HUES64 (cell line): Measurements from ENCODE around the gene CAMK1D.
"Not testable (repeated sequence)": the region's sequence is repeated elsewhere in the genome, so short reads cannot be mapped to it uniquely, and the experiment has no call there.

Source experiments
- H3K27ac ChIP-seq: 2 replicates; pipeline ENCODE4 v1.7.0; 2013; ENCODE audit warnings: low read depth, low read length, inconsistent platforms
- H3K27me3 ChIP-seq: 2 replicates; pipeline ENCODE4 v1.6.1; 2013; ENCODE audit warnings: mild to moderate bottlenecking, low read length; ENCODE audit not compliant: insufficient read depth
- H3K36me3 ChIP-seq: 2 replicates; pipeline ENCODE4 v1.6.1; 2013; ENCODE audit warnings: mild to moderate bottlenecking, low read length; ENCODE audit not compliant: insufficient read depth
- H3K4me1 ChIP-seq: 2 replicates; pipeline ENCODE4 v1.6.1; 2013; ENCODE audit warnings: mild to moderate bottlenecking, low read length, moderate library complexity; ENCODE audit not compliant: insufficient read depth
- H3K4me3 ChIP-seq: 2 replicates; pipeline ENCODE4 v1.5.1; 2013; ENCODE audit warnings: mild to moderate bottlenecking, low read length, moderate library complexity
- H3K9ac ChIP-seq: 2 replicates; pipeline ENCODE4 v1.6.1; 2013; ENCODE audit warnings: mild to moderate bottlenecking, low read depth, low read length
- H3K9me3 ChIP-seq: 2 replicates; pipeline ENCODE4 v1.6.1; 2013; ENCODE audit warnings: low read depth, low read length; ENCODE audit not compliant: insufficient read depth
- WGBS: fragments of 150-250, 120-280 bp; methylation state at CpG from one replicate; pipeline ENCODE4 v1.1.7; 2013; ENCODE audit warnings: missing lambda C conversion rate; 5-methylcytosine and 5-hydroxymethylcytosine counted together

The CAMK1D gene

DNA sequence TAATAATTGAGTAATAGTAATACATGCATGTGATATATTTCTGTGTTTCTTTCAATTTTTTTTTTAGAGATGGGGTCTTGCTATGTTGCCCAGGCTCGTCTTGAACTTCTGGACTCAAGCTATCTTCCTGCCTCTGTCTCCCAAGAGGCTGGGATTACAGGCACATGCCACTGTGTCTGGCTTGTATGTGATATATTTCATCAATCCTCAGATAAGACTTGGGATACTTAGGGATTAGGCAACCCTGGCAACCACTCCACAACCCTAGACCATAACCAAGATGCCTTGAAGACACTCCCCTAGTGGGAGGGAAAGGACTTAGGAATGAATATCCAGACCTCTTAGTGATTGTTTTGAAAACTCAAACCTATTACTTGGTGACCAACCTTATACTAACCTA, 497.4 kb downstream of the CAMK1D start:
- no peaks in the 10 kb centered on the region for H3K36me3 ChIP-seq
- no peaks in the 10 kb centered on the region for H3K4me1 ChIP-seq
- H3K9ac ChIP-seq = no peak overlapping the region
- H3K27me3 ChIP-seq = no peaks in the 10 kb centered on the region
- no peak overlapping the region for H3K4me3 ChIP-seq
- H3K27ac ChIP-seq = no peak overlapping the region
- 0% methylated on average over 1 of the region's 1 CpG for WGBS
- H3K9me3 ChIP-seq = no peaks in the 10 kb centered on the region

DNA sequence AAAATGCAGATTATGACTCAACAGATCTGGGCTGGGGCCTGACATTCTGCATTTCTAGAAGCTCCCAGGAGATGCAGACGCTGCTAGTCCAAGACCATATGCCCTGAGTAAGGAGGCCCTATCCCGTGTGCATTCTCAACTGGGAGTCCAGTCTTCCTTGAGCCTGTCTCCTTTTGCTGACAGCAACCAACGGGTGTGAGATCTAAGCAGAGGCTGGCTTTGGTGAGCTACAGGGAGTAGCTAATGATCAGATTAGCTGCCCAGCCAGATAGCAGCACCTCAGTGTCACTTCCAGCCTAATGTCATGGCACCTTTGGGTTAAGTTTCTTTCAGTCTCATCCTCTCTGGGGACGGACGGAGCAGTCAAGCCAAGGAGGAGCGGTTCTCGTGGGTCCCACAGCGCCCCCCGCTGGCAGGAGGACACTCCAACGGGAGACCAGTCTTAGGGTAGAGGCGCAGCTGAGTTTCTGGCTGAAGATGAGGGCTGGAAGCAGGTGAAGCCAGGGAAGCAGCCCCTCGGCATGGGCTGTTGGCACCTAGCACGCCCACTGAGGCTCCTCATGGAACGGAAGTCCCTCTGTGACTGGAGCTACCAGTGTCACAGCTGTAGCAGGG, 498.1 kb downstream of the CAMK1D start:
- Histone ChIP-seq H3K9ac (no peak overlapping the region), H3K4me1 (no peaks in the 10 kb centered on the region), H3K27ac (no peak overlapping the region), H3K36me3 (no peaks in the 10 kb centered on the region), H3K4me3 (no peak overlapping the region), H3K9me3 (no peaks in the 10 kb centered on the region), H3K27me3 (no peaks in the 10 kb centered on the region)
- 74% methylated on average over 14 of the region's 14 CpGs for WGBS

DNA sequence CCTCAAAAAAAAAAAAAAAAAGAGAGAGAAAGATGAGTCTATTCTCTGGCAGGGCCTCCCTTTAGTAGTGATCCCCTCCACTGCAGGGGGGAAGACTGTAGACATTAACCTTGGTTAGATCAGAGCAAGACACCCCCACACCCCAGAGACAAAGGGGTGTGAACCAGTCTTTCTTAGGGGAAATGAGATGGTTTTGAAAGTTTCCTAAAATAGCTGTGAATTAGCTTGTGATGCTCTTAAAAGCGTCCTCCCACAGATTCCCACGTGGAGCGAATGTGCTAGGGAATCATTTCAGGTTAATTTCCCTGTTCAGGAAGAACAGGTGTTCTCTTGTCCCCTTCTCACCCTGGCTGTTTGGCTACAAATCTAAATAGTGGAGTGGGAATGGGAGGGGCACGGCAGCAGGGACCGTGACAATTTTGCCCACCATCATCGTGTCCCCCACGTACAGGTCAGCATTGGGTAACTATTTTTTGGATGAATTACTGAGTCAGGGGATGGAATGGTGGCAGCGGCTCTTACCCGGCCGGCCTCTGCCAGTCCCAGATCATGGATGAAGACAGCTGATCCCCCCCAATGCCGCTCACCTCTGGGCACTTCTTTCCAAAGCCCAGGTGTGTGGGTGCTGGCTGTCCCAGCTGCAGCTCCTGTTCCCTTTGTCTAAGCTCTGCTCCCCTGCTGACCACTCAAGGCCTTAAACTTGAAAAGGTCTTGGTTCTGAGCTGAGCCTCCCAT, 499.3 kb downstream of the CAMK1D start:
- Histone ChIP-seq H3K9ac (no peak overlapping the region), H3K27me3 (no peaks in the 10 kb centered on the region), H3K27ac (no peak overlapping the region), H3K9me3 (no peaks in the 10 kb centered on the region), H3K4me1 (no peaks in the 10 kb centered on the region), H3K4me3 (no peak overlapping the region), H3K36me3 (no peaks in the 10 kb centered on the region)
- WGBS = 86% methylated on average over 11 of the region's 11 CpGs

DNA sequence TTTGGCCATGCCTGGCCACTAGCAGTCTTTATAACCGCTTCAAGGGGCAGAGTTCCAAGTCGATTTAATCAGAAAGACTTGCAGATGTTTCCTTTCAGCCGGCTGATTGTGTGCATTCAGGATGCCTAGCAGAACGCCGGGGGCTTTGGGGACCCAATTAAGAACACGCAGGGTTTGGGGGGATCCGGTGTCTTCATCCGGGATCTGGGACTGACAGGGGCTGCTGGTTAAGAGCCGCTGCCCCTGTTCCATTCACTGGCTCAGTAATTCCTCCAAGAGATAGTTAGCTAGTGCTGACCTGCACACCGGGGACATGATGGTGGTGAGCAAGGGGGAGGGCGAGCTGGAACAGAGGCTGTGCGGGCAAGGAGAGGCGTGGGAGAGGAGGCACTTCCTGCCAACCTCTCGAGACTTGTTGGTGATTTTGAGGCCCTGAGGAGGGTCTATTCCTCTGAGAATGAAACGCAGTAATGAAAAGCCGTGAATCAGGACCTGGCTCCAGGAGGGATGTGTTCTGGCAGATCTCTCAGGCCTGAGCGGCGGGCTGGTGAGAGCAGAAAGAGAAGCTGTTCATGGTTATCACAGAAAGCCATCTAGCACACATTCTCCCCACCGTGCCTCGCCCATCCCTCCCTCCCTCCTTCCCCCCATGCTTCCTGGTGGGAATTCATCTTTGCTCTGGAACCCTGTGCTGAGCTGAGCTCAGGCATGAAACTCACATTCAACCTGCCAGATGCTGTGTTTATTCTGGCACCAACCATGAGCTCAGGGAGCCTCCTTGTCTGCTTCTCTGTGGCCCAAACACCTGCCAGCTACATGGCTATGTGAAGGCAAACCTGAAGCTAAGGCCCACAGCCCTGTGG, 500.2 kb downstream of the CAMK1D start:
- H3K9ac ChIP-seq = no peak overlapping the region
- H3K36me3 ChIP-seq = no peaks in the 10 kb centered on the region
- no peaks in the 10 kb centered on the region for H3K27me3 ChIP-seq
- no peak overlapping the region for H3K4me3 ChIP-seq
- no peaks in the 10 kb centered on the region for H3K4me1 ChIP-seq
- 86% methylated on average over 20 of the region's 20 CpGs for WGBS
- H3K9me3 ChIP-seq = no peaks in the 10 kb centered on the region
- no peak overlapping the region for H3K27ac ChIP-seq

DNA sequence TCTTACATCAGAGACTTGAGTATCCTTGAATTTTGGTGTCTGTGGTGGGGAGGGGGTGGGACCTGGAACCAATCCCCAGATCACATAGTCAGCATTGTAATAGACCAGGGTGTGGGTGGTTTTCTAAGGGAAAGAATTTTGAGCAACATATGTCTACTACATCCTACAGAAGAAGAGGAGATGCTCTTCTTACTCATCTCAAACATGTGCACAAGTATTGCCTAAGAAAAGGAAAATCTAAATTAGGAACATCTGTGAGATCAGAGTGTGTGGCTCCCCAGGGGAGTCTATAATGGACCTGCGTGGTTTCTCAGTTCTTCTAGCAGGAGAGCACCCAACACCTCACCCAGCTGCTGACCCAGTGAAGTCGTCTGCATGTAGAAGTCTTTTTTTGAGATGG, 503.3 kb downstream of the CAMK1D start:
- Histone ChIP-seq H3K36me3 (no peaks in the 10 kb centered on the region), H3K27me3 (no peaks in the 10 kb centered on the region), H3K9me3 (no peaks in the 10 kb centered on the region), H3K4me1 (no peaks in the 10 kb centered on the region), H3K27ac (no peak overlapping the region), H3K9ac (no peak overlapping the region), H3K4me3 (no peak overlapping the region)
- WGBS = 89% methylated on average over 1 of the region's 2 CpGs

DNA sequence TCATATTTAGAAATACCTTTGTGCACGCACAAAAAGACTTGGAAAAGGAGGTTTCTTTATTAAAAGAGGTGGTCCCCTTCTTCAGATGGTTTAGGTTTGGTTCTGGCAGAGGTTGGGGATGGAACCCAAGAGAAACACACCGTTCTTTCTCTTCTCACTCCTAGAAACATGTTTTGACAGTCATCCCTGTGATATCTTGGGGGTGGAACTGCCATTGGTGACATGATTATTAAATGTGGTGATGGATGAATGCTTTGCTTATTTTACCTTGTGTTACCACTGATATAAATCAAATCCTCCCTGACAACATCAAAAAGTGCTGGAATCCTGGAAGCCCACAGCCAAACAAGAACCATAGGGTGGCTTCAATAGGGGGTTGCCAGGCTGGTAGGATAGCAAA, 505.6 kb downstream of the CAMK1D start:
- H3K27me3 ChIP-seq = no peaks in the 10 kb centered on the region
- 0% methylated on average over 1 of the region's 2 CpGs for WGBS

DNA sequence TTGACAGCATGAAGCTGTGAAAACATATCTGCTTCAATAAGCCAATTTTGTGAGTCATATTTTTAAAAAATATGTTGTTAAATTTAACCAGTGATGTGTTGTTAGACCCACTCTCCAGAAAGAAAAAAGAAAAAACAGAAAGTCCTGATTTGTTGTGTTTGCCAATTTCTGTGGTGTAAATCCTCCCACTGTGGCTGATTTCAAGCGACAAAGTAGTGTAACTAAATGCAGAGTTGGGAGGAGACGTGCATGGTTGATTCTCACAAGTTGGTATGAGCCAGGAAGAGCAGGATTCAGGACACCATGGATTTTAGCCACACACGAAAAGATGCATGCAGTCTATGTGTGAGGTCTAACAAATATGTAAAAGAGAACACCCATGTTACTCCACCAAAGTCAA, 513.1 kb downstream of the CAMK1D start:
- Histone ChIP-seq H3K9ac (no peak overlapping the region), H3K27ac (no peak overlapping the region), H3K4me1 (no peaks in the 10 kb centered on the region), H3K9me3 (no peaks in the 10 kb centered on the region), H3K36me3 (no peaks in the 10 kb centered on the region), H3K4me3 (no peak overlapping the region), H3K27me3 (no peaks in the 10 kb centered on the region)
- WGBS = 90% methylated on average over 3 of the region's 3 CpGs

More for the DNA sequence above, 505.6 kb downstream of the CAMK1D start:
- H3K27ac ChIP-seq = no peak overlapping the region
- no peak overlapping the region for H3K9ac ChIP-seq
- no peaks in the 10 kb centered on the region for H3K36me3 ChIP-seq
- H3K9me3 ChIP-seq = no peaks in the 10 kb centered on the region
- no peaks in the 10 kb centered on the region for H3K4me1 ChIP-seq
- no peak overlapping the region for H3K4me3 ChIP-seq

DNA sequence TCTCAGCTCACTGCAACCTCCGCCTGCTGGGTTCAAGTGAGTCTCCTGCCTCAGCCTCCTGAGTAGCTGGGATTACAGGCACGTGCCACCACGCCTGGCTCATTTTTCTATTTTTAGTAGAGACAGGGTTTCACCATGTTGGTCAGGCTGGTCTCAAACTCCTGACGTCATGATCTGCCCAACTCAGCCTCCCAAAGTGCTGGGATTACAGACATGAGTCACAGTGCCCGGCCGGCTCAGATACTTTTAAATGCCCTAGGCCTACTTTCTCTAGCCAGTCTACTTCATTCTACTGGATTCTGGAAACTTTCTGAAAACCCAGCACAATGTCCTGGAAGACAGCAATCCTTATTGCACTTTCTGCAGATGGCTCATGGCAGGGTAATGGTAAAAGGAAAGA, 516.2 kb downstream of the CAMK1D start:
- not testable (repeated sequence) for H3K4me3 ChIP-seq, H3K27me3 ChIP-seq, H3K9me3 ChIP-seq, H3K9ac ChIP-seq, H3K36me3 ChIP-seq, H3K4me1 ChIP-seq, H3K27ac ChIP-seq
- 94% methylated on average over 6 of the region's 6 CpGs for WGBS

DNA sequence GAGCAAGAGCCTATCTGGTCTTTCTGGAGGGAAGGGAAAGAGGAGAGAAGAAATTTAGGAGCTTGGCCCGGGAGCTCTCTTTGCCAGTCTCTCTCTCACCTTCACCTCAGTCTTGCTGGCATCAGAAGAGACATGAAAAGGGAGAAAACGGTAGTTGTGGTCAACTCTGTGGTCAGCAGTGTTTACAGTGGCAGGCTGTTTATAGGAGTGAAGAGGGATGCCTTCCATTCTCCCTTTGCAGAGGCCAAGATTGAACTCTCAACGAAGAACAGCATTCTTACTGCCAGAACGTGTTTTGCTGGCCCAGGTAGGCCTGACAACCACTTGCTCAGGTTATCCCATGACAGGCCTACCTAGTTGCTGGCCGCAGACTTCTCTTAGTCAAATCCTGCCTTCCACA, 518.9 kb downstream of the CAMK1D start:
- Histone ChIP-seq H3K27ac (no peak overlapping the region), H3K4me3 (no peak overlapping the region), H3K36me3 (no peaks in the 10 kb centered on the region), H3K4me1 (no peaks in the 10 kb centered on the region), H3K9ac (no peak overlapping the region), H3K9me3 (no peaks in the 10 kb centered on the region), H3K27me3 (no peaks in the 10 kb centered on the region)
- WGBS = 87% methylated on average over 4 of the region's 5 CpGs

DNA sequence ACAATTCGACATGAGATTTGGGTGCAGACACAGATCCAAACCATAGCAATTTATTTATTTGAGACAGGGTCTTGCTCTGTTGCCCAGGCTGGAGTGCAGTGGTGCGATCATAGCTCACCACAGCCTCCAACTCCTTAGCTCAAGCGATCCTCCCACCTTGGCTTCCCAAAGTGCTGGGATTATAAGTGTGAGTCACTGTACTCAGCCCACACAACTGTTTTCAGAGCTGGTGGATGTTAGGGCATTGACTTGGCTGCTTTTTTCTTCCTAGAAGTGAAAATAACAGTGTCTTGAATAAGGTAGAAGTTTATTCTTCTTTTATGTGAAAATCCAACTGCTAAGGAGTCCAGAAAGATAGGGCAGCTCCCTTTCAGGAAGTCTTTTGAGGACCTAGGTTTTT, 520.1 kb downstream of the CAMK1D start:
- 95% methylated on average over 3 of the region's 3 CpGs for WGBS
- Histone ChIP-seq H3K27me3 (no peaks in the 10 kb centered on the region), H3K4me3 (no peak overlapping the region), H3K9ac (no peak overlapping the region), H3K27ac (no peak overlapping the region), H3K4me1 (no peaks in the 10 kb centered on the region), H3K36me3 (no peaks in the 10 kb centered on the region), H3K9me3 (no peaks in the 10 kb centered on the region)

DNA sequence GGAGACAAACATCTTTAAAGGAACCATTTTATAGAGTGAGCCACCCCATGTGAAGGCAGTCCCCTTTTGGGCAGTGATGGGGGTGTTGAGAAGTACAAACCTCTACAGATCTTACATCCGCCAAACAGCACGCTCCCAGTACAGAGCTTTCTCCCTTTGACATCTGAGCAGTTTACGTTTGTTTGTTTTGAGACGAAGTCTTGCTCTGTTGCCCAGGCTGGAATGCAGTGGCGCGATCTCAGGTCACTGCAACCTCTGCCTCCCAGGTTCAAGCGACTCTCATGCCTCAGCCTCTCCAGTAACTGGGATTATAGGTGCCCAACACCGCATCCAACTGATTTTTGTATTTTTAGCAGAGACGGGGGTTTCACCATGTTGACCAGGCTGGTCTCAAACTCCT, 523.2 kb downstream of the CAMK1D start:
- no peak overlapping the region for H3K9ac ChIP-seq
- no peaks in the 10 kb centered on the region for H3K27me3 ChIP-seq
- H3K27ac ChIP-seq = no peak overlapping the region
- H3K36me3 ChIP-seq = no peaks in the 10 kb centered on the region
- H3K4me3 ChIP-seq = no peak overlapping the region
- no peaks in the 10 kb centered on the region for H3K9me3 ChIP-seq
- no peaks in the 10 kb centered on the region for H3K4me1 ChIP-seq
- WGBS = 93% methylated on average over 9 of the region's 9 CpGs
